ENCODE results near the gene SMYD2.

Gene SMYD2

DNA sequence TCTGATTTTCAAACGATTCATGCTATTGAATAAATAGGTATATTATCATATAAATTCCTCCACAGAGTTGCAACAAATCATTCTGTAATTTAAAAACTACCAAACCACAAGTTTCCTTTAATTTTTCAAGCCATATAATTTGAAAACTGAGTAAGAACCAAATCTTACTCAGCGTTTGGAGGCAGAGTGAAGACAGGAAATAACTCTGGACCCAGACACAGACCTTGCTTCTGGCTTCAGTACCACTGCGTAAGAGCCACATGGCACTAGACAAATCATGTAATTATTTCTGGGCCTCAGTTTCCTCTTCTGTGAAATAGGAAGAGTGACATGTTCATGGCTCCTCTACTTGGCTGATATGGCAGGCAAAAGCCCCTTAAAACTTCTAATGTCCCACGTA is 82.4 kb downstream of the SMYD2 start:
- no peak for DNase-seq

- no peak for DNase-seq
Observed at GRCh38 chr1:214364386-214364785, 83.4 kb downstream of the SMYD2 start.

DNA sequence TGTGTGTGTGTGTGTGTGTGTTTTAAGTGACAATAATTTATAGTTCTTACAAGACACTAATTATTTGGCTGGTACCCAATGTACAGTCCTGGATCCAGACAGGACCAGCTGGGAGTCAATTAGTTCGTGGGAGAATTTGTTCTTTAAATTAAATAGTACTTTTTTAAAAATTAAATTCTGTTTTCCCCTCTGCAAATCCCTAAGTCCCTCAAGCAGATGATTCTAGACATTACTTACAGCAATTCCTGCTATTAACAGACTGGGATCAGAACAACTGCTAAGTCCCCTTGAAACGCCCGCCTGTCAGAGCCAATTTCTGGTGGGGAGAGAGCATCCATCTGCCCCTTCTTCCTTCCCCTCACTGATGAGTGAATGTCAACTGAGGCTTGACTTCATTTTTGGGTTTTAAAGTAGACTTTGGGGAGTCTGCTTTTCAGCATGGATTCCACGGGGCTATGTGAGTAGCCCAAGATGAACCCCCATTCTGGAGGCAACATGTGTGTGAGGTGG is 83.9 kb downstream of the SMYD2 start:
- no peak for DNase-seq

- DNase-seq, result no peak
Observed at GRCh38 chr1:214367841-214368240, 86.9 kb downstream of the SMYD2 start.

DNA sequence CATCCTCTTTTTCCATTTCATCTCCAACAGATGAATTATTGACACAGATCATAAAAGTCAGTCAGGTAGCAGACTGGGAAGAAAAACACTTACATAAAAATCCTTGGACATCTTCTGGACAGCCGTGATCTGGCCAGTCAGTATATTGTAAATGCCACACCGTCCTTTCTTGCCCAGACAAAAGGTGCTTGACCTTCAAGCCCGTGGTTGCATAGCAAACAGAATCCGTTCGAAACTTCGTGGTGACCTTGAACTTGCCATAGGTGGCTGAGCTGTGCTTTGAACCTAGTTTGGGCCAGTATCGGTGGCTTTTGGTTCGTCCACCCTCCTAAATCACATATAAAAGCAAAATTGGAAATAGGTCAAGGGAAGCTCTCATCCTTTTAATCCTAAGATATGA is 88.4 kb downstream of the SMYD2 start:
- DNase-seq, result no peak

- DNase-seq, result no peak
Observed at GRCh38 chr1:214370615-214371014, 89.7 kb downstream of the SMYD2 start.

- DNase-seq, result no peak
Observed at GRCh38 chr1:214372092-214372491, 91.1 kb downstream of the SMYD2 start.

DNA sequence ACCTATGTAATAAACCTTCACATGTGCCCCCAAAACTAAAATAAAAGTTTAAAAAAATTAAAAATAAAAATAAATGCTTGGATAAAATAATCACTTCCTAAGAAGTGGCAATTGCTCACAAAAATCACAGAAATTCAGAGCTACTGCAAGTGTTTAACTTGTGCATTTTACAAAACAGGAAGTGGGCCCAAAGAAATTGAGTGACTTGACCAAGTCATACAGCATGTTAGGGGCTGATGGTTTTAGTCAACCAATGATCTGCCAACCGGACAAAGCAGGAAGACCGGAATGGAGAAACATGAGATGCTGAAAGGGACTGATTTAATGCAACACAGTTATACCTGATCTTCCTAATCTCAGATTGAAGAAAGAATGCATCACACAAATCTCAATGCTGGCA is 96.5 kb downstream of the SMYD2 start:
- DNase-seq, result no peak

GRCh38 chr1:214377886-214378285 is 96.9 kb downstream of the SMYD2 start:
- no peak for DNase-seq

DNA sequence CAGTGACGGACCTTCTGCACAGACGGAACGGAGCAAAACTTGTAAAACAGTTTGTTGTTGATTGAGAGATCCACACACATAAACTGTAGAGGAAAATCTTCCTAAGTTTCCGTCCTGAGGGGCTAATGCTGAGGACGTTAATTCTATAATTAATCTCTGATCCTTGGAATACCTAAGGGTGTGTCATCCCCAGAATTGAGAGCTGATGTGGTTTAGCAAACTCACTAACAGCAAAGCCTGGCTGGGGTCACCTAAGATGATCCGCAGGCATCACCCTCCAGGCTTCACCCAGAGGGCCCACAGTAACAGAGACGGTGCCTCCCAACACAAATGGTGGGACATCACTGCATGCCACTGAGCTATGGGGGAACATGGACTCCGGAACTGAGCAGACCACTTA is 97.5 kb downstream of the SMYD2 start:
- no peak for DNase-seq

GRCh38 chr1:214379236-214379970 is 98.4 kb downstream of the SMYD2 start:
- no peak for DNase-seq

DNA sequence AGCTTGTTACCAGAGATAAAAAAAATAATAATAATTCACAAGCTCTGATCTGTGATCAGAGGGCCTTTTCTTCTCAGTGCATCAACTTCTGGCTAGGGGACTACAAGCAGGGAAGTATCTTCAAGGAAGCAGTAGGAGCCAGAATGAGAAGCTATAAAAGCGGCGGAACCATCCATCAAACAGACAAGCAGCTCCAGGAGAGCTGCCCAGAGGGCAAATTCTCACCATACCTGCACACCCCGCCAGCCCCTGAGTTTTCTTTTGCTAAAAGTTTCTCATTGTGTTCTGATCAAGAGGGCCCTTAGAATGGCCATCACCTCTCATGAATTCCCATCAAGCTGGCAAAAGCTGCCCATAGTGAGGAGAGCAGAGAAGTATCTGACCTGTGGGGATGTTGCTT is 99.4 kb downstream of the SMYD2 start:
- DNase-seq, result no peak

DNA sequence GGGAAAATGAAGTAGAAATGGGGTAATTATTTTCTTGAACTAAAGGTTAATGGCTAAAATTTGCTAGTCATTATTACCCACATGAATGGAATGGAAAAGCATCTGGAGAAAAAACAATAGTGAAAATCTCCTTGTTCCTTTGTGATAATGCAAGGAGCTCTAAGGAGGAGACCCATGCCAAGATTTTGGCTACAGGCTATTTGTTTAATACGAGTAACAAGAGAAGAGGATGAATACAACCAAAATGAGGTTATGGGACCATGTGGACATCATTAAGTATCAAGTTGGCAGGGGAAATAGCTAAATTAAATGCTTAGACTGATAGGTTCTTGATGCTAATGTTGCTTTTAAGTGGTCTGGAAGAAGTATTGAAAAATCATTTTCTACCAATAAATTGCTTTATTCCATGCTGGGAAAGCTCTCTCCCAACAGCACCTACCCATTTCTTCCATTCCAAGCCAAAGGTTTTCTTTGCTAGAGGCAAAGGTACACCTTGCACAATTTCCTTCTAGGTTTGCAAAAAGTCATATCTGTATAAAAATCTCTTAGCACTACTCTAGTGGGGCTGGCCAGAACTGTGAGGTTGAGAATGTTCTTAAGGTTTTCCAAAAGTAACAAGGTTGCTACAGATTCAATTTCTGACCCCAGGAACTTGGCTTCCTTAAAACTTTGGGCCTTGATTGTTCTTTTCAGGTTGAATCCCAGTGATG is 100.2 kb downstream of the SMYD2 start:
- DNase-seq, result no peak

DNA sequence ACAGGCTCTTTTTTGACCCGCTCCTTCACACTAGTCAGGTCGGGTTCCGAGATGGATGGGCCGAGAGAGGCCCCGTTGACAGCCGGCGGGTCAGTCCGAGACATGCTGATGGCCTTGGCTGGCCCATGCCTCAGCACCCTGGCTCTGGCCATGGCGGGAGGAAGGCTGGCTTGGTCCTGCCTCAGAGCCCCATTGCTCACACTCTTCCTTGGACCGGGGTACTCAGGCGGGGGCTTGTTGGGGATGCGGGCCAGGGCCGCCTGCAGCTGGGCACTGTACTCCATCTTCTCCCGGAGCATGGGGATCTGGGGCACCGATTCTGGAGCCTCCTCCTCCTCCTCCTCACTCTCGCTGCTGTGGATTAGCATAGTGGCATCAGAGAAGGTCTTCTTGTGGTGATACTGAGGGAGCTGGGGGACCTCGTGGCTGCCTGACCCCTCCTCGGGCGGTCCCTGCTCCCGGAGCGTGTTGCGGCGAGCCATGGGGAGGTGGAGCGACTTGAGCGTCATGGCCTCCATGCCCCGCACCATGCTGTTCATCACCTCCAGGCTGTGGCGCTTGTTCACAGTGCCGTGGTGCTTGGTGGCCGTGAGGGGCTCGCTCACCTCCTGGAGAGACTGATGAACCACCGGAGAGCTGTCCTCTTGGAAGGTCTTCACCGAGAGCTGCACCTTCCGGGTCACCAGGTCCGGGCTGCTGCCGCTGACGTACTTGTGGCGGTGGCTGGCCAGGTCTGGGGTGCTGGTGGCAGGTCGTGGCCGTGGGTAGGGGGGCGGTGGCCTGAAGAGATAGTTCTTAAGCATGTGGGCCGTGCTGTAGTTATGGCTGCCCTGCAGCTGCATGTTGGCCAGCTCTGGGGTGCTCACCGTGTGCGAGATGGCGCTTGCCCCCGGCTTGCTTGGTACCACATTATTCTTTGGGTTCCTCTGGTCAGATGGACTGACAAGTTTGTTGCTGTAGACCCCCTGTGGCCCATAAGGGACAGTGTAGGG is 102.7 kb downstream of the SMYD2 start:
- no peak for DNase-seq

GRCh38 chr1:214384373-214385079 is 103.6 kb downstream of the SMYD2 start:
- DNase-seq, result no peak

DNA sequence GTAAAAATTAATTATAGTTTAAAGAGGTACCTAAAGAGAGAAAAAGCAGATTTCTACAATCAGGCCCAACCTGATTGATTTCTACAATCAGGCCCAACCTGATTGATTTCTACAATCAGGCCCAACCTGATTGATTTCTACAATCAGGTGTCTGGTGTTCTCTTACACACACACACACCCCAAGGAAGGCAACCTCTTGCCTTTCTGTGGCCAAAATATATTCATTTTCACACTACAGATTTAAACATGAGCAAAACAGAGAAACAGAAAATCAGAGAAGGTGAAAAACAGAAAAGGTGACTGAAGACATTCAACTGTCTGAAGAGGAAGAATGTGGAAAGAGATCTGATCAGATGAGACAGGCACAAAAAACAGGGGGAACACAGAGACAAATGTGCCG is 104.5 kb downstream of the SMYD2 start:
- no peak for DNase-seq

- DNase-seq, result no peak
Observed at GRCh38 chr1:214386333-214386732, 105.4 kb downstream of the SMYD2 start.
